ENCODE measurements around the gene PERM1. TPM values are rescaled to one million over a fixed set of nuclear protein-coding genes. Genes with fewer than 3 reads are reported as not detected.

The PERM1 gene
- total RNA-seq, 2 experiments from 2014 or later = not detected

DNA sequence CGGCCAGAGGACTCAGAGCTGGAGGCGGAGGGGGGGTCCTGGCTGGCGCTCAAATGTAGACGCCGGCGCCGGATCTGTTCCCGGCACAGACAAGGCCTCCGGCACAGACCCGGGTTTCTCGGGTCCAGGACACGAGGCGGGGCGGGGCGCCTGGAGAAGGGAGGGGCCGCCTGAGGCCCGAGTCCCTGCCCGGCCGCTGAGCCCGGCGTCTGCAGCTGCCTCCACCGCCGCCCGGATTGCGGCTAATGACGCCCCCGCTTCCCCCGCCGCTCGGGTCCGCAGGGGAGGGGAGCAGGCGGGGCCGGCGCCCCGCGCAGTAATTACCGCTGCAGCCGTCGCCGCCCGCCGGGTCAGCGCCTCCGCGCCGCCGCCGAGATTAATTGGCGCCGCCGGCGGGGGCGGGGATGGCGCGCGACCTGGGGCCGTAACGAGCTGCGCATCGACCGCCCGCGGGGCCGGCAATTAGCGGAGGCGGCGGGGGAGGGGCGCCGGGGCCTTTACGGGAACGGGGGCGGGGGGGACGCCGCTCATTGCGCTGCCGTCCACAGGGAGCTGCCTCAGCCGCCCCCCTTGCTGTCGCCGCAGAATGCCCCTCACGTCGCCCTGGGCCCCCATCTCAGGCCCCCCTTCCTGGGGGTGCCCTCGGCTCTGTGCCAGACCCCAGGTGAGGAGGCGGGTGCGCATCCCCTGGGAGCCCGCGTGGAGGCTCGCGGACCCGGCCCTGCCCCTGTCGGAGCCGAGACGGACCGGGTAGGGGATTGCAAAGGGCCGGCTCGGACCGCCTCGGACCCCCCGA lies 40.1 kb downstream of the PERM1 start:
- no peaks in the 10 kb centered on the region for H3K9me3 Mint-ChIP-seq
- DNase-seq (peak; percentile 50), ATAC-seq (peak; percentile 29)
- H3K27ac Mint-ChIP-seq = no peak overlapping the region
- H3K27me3 Mint-ChIP-seq = peaks cover 22% of the 10 kb centered on the region
- peak overlapping the region; percentile 57 for H3K4me3 Mint-ChIP-seq
- TF ChIP-seq, protein P1, sequence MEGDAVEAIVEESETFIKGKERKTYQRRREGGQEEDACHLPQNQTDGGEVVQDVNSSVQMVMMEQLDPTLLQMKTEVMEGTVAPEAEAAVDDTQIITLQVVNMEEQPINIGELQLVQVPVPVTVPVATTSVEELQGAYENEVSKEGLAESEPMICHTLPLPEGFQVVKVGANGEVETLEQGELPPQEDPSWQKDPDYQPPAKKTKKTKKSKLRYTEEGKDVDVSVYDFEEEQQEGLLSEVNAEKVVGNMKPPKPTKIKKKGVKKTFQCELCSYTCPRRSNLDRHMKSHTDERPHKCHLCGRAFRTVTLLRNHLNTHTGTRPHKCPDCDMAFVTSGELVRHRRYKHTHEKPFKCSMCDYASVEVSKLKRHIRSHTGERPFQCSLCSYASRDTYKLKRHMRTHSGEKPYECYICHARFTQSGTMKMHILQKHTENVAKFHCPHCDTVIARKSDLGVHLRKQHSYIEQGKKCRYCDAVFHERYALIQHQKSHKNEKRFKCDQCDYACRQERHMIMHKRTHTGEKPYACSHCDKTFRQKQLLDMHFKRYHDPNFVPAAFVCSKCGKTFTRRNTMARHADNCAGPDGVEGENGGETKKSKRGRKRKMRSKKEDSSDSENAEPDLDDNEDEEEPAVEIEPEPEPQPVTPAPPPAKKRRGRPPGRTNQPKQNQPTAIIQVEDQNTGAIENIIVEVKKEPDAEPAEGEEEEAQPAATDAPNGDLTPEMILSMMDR (IDR thresholded peaks at IDR 0.05) = no peak
- H3K36me3 Mint-ChIP-seq (ENCODE audit: low read depth) = peaks cover 12% of the 10 kb centered on the region
- ChIA-PET CTCF (interaction anchor here (0.9 to 1.8 kb wide), 3 partner anchors 13 to 42 kb away, joined by 3 to 7 read pairs (median 5); no protein-coding TSS in a partner anchor), POLR2A (interaction anchor here (0.8 to 3.3 kb wide), 4 partner anchors 12 to 17 kb away, joined by 3 to 17 read pairs (median 4); no protein-coding TSS in a partner anchor)
- intact Hi-C loops (cut with micrococcal nuclease) = no loop called here
- H3K4me1 Mint-ChIP-seq (ENCODE audit: low read depth) = peaks cover 4% of the 10 kb centered on the region

DNA sequence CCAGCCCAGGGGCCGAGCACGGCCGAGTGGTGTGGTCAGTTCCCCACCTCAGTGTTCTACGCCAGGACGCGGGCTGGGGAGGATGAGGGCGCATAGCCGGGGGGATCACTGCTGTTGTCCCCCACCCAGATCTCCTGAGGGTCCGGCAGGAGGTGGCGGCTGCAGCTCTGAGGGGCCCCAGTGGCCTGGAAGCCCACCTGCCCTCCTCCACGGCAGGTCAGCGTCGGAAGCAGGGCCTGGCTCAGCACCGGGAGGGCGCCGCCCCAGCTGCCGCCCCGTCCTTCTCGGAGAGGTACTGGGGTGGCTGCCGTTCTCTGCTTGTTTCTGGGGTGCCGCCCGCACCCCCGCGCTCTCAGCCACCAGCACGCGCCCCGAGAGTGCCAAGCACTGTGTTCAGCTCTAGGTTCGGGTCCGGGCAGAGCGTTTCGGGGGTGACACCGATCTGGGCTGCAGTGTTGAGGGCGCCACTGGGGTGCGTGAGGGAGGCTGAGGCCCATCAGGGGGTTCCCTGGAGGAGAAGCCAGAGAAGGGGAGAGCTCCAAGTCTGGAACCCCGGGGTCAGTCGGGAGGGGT lies 40.8 kb downstream of the PERM1 start:
- Mint-ChIP-seq H3K9me3 (no peaks in the 10 kb centered on the region), H3K36me3 (ENCODE audit: low read depth) (peaks cover 12% of the 10 kb centered on the region), H3K4me1 (ENCODE audit: low read depth) (peaks cover 4% of the 10 kb centered on the region), H3K27me3 (peaks cover 22% of the 10 kb centered on the region), H3K4me3 (peak overlapping the region; percentile 57), H3K27ac (no peak overlapping the region)
- peak; percentile 14 for ATAC-seq
- no peak for DNase-seq
- TF ChIP-seq, protein P1 (IDR thresholded peaks at IDR 0.05) = no peak
- CTCF ChIA-PET = interaction anchor here (1.0 to 1.8 kb wide), 3 partner anchors 35 to 43 kb away, joined by 3 to 7 read pairs (median 5); no protein-coding TSS in a partner anchor
- POLR2A ChIA-PET = interaction anchor here (0.9 to 3.3 kb wide), 7 partner anchors 10 to 24 kb away, joined by 3 to 17 read pairs (median 3); partner anchors contain the start of gene NOC2L
- intact Hi-C loops (cut with micrococcal nuclease) = no loop called here

DNA sequence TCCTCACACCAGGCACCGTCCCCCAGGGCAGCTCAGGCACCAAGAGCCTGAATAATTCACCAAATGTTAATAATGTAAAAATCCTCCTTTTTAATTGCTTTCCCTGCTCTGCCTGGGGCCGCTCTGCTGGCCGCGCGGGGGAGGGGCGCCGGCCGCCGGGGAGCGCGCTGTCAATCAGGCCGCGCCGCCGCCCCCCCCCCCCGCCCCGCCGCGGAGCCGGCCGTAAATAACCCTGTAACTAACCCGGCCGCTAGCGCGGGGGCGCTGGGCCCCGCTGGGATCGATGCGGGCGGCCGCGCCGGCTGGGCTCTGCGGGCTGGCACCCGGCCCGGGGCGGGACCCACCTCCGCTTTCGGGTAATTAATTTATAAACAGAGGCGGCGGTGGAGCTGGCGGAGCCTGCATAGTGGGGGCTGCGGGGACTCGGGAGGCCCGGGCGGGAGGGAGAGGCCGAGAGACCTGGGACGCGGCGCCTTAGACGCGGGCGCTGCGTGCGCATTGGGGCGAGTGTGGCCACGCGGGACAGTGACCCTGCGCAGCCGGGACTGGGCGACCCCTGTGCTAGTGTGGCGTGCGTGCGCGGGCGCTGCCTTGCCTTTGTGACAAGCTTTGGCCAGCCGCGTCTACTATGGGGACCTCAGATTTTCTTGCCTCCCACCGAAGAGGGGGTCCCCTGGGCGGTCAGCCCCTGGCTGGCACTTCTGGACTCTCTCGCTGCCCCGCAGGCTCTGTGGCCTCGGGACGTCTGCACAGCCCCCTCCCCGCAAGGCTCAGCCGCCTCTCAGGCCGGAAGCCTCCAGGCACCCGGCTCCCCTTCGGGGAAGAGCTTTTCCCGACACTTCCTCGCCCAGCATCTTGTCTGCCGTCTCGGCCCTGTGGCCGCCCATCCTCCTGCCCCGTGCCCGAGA lies 41.5 kb downstream of the PERM1 start:
- CTCF ChIA-PET = interaction anchor here (0.9 to 1.8 kb wide), 5 partner anchors 34 to 62 kb away, joined by 3 to 7 read pairs (median 3); no protein-coding TSS in a partner anchor
- Mint-ChIP-seq H3K9me3 (no peaks in the 10 kb centered on the region), H3K27me3 (peaks cover 26% of the 10 kb centered on the region), H3K36me3 (ENCODE audit: low read depth) (peaks cover 6% of the 10 kb centered on the region), H3K4me1 (ENCODE audit: low read depth) (peaks cover 4% of the 10 kb centered on the region), H3K27ac (no peak overlapping the region), H3K4me3 (peak overlapping the region; percentile 32)
- TF ChIP-seq, protein P1 (IDR thresholded peaks at IDR 0.05) = no peak
- DNase-seq (peak; percentile 47), ATAC-seq (peak; percentile 13)
- intact Hi-C loops (cut with micrococcal nuclease) = no loop called here
- POLR2A ChIA-PET = interaction anchor here (0.9 to 3.3 kb wide), 6 partner anchors 10 to 24 kb away, joined by 3 to 17 read pairs (median 3); partner anchors contain the start of gene NOC2L

DNA sequence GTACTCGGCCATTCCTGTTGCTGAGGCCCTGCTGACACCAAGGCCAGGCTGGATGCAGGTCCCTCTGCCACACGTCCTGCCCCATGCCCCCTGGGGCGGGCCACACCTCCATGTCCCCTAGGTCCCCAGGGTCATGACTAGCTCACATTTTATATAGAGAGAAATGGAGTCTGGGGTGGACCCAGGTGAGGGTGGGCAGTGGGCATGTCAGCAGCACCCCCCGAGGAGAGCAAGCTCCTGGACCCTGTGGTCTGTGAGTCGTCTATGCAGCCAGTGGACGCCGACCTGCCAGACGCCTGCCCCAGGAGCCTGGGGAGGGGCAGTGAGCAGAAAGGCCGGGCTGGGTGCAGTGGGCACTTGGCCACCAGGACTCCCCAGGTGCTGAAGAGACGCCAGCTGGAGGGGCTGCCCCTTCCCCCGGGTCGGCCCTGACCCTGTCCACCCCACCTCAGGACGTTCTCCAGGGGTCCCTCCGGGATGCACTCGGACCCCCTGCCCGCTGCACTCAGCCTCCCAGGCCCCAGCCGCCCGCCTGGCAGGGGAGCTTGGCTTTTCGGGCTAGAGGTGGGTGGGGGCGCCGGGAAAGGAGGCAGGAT lies 42.3 kb downstream of the PERM1 start:
- DNase-seq (no peak), ATAC-seq (no peak)
- H3K9me3 Mint-ChIP-seq = no peaks in the 10 kb centered on the region
- POLR2A ChIA-PET = interaction anchor here (1.6 kb wide), 1 partner anchor 23 kb away, joined by 3 read pairs; no protein-coding TSS in a partner anchor
- H3K4me1 Mint-ChIP-seq (ENCODE audit: low read depth) = peaks cover 4% of the 10 kb centered on the region
- CTCF ChIA-PET = interaction anchor here (0.9 to 1.5 kb wide), 4 partner anchors 13 to 62 kb away, joined by 3 read pairs; no protein-coding TSS in a partner anchor
- no peak overlapping the region for H3K27ac Mint-ChIP-seq
- H3K27me3 Mint-ChIP-seq = peaks cover 29% of the 10 kb centered on the region
- no peak overlapping the region for H3K4me3 Mint-ChIP-seq
- intact Hi-C loops (cut with micrococcal nuclease) = no loop called here
- TF ChIP-seq, protein P1 (IDR thresholded peaks at IDR 0.05) = no peak
- H3K36me3 Mint-ChIP-seq (ENCODE audit: low read depth) = peaks cover 2% of the 10 kb centered on the region
